Activated naive CD4-positive, alpha-beta T cell treated with anti-CD3 and anti-CD28 coated beads, Interleukin-2, amount 10 ng/mL, durations not matched to agents 7 days and 5 days (primary cell): Measurements from ENCODE around the gene TRIM43B.
"Not testable (repeated sequence)": the region's sequence is repeated elsewhere in the genome, so short reads cannot be mapped to it uniquely, and the experiment has no call there.

Experiments
- CTCF ChIA-PET: fragments of 350-600 bp; sonication (Branson Sonifier 250); formaldehyde crosslinking; loops from one replicate; lab custom pipeline; 2021; ENCODE audit warnings: antibody characterized with exemption; lab: Charles Lee
- DNase-seq: peaks from one replicate; pipeline ENCODE4 v3.0.0-alpha.2; 2020
- H3K27ac Mint-ChIP-seq: one replicate; pipeline ENCODE4 v1.8.0; 2021; ENCODE audit warnings: mild to moderate bottlenecking, moderate library complexity, mixed read lengths
- H3K27me3 Mint-ChIP-seq: one replicate; pipeline ENCODE4 v1.8.0; 2021; ENCODE audit warnings: mild to moderate bottlenecking, mixed read lengths
- H3K36me3 Mint-ChIP-seq: one replicate; pipeline ENCODE4 v1.8.0; 2021; ENCODE audit warnings: mixed read lengths
- H3K4me1 Mint-ChIP-seq: one replicate; pipeline ENCODE4 v1.8.0; 2021; ENCODE audit warnings: mixed read lengths
- H3K4me3 Mint-ChIP-seq: one replicate; pipeline ENCODE4 v1.8.0; 2021; ENCODE audit warnings: mild to moderate bottlenecking, moderate library complexity, mixed read lengths
- H3K9me3 Mint-ChIP-seq: one replicate; pipeline ENCODE4 v1.8.0; 2021; ENCODE audit warnings: mixed read lengths

The TRIM43B gene

DNA sequence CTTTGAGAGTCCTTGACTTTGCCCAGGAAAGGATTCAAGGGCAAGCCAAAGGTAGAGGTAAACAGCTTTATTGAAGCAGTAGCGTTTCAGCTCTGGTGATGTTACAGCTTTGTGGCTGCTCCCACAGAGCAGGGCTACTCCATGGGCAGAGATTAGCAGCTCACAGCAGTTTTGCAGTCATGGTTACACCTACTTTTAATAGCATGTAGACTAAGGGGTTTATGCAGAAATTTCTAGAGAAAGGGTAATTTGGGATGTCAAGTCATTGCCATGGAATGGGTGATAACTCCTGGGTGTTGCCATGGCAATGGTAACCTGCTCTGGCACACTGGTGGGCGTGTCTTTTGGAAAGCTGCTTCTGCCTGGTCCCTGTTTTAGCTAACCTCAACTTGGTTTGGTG, 18.0 kb downstream of the TRIM43B start:
- H3K4me1 Mint-ChIP-seq, H3K27me3 Mint-ChIP-seq, H3K9me3 Mint-ChIP-seq, CTCF ChIA-PET, H3K27ac Mint-ChIP-seq, H3K4me3 Mint-ChIP-seq, H3K36me3 Mint-ChIP-seq, DNase-seq: not testable (repeated sequence)

DNA sequence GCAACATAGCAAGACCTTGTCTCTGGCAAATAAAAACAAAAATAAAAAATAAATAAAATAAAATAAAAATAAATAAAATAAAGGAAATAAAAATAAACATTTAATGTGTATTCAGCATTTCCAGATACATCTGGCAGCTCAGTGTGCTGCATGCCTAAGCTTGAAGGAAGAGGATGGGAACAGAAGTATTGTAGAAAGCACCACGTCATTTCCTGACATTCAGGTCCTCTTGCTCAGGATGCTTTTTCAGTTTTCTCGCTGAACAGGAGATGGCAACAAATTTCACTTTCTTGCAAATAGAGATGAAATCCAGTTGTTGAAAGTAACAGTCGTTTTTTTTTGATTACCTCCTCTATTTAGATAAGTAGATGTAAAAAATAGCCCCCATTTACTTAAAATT, 21.3 kb downstream of the TRIM43B start:
- H3K9me3 Mint-ChIP-seq, H3K4me1 Mint-ChIP-seq, H3K27ac Mint-ChIP-seq, CTCF ChIA-PET, H3K27me3 Mint-ChIP-seq, H3K36me3 Mint-ChIP-seq, H3K4me3 Mint-ChIP-seq, DNase-seq: not testable (repeated sequence)

DNA sequence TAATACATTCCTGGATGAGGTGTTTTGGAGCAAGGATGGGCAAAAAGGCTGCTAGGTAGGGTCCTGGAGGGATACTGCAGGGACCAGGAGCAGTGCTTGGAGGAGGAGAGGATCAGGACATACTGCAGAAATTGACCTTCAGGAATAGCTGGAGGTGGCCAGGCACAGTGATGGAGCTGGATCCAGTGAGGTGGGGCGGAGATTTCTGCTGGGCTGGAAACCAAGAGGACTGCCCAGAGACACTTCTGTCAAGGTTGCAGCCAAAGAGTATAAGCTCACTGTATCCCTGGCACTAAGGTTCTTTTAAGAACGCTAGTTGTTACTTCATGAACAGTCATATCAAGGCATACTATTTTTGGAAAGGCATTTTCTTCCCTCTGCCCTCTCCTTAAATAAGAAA, 39.2 kb downstream of the TRIM43B start:
- H3K4me1 Mint-ChIP-seq, H3K9me3 Mint-ChIP-seq, CTCF ChIA-PET, DNase-seq, H3K36me3 Mint-ChIP-seq, H3K27ac Mint-ChIP-seq, H3K4me3 Mint-ChIP-seq, H3K27me3 Mint-ChIP-seq: not testable (repeated sequence)

DNA sequence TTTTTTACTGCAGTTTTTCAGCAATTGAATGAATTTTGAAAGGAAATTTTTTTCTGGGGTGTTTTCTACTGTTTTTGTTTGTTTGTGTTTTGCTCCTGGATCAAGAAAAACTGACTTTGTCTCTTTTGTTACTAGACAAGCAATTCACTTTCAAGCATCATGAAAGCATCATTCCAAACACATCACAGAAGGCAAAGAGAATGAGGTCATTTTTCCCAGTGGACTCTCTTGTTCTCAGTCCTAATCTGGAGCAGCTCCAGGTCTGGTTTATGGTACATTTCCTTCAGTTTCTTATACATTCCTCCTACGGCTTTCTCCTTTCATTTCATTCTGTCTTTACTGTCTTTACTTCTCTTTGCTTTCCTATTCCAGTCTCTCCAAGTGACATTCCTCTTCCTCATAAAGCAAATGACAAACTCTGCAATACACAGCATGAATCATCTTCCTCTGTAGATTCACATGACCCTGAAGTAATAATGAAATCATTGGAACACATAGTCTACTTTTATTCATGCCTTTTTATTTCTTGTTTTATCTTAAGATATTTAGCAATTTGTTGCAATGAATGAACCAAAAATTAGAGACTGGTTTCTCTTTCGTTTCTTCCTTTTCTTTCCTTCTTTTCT, 42.0 kb downstream of the TRIM43B start:
- H3K4me1 Mint-ChIP-seq, CTCF ChIA-PET, H3K27me3 Mint-ChIP-seq, DNase-seq, H3K36me3 Mint-ChIP-seq, H3K9me3 Mint-ChIP-seq, H3K27ac Mint-ChIP-seq, H3K4me3 Mint-ChIP-seq: not testable (repeated sequence)

DNA sequence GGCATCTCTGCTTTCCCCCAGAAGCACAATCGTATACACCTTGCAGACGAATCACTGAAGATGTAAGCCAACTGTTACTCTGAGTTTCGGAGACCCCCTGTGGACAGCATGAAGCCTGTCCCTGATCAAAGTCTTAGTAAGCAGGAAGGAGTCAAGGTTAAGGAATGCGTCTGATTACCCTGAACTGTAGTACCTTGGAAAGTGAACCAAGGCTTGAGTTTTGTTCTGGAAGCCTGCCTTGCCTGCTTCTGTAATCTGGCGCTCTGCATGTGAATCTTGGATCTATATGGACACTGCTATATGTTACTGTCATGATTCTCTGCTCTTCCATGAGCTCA, 48.7 kb downstream of the TRIM43B start:
- CTCF ChIA-PET, H3K4me1 Mint-ChIP-seq, H3K36me3 Mint-ChIP-seq, H3K27me3 Mint-ChIP-seq, H3K4me3 Mint-ChIP-seq, H3K9me3 Mint-ChIP-seq, H3K27ac Mint-ChIP-seq, DNase-seq: not testable (repeated sequence)

DNA sequence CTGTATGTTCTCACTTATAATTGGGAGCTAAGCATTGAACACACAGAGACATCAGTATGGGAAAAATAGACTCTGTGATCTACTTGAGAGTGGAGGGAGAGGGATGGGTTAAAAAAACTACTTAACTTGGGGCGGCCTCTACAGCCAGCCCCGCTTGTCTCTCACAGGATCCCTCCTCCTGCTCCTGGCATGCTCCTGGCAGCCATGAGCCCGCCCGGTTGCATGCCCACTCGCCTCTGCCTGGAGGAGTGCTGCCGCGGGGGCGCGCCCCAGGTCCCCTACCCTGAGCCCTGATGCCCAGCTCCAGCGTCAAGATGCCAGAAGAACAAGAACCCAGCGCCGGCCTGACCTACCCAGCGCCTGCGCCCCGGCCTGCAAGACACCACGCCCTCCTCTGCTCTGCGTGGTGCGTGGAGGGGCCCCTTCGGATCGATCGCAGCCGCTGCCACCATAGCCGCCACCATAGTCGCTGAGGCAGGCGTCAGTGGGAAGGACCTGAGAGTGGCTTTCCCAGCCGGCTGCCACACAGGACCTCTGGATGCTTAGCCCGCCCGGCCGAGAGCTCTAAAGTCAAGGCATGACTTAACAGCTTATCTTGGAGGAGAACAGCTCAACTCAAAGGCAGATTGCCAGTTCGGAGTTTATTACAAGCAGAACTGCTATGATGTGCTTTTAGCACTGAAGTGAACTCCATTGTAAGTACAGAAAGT, 49.2 kb downstream of the TRIM43B start:
- H3K9me3 Mint-ChIP-seq, H3K36me3 Mint-ChIP-seq, DNase-seq, H3K27ac Mint-ChIP-seq, CTCF ChIA-PET, H3K27me3 Mint-ChIP-seq, H3K4me3 Mint-ChIP-seq, H3K4me1 Mint-ChIP-seq: not testable (repeated sequence)

DNA sequence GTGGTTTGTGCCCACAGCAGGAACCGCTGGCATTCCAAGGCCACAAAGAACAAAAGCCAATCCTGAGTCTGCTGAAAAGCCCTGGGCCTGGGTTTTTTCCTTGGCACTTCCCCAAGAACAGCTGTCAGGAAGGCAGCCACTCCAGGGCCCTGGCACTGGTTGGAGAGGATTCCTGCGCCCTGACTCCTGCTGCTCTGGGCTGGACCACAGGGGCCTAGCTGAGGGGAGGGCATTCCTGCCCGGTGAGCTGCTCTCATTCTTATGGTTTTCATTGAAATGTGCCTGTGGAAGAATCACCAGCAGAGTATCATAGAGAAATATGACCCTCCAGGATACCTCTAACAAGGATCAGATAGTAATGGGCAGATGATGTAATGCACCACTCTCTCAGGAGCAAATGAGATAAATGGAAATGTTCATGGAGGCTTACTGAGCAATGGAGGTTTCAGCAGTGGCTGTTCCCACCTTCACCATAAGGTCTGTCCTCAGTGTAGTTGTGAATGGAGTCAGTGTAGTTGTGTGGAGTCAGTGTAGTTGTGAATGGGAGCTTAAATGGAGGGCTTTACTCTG, 50.0 kb downstream of the TRIM43B start:
- H3K9me3 Mint-ChIP-seq, DNase-seq, H3K4me3 Mint-ChIP-seq, H3K27me3 Mint-ChIP-seq, H3K4me1 Mint-ChIP-seq, H3K27ac Mint-ChIP-seq, CTCF ChIA-PET, H3K36me3 Mint-ChIP-seq: not testable (repeated sequence)

DNA sequence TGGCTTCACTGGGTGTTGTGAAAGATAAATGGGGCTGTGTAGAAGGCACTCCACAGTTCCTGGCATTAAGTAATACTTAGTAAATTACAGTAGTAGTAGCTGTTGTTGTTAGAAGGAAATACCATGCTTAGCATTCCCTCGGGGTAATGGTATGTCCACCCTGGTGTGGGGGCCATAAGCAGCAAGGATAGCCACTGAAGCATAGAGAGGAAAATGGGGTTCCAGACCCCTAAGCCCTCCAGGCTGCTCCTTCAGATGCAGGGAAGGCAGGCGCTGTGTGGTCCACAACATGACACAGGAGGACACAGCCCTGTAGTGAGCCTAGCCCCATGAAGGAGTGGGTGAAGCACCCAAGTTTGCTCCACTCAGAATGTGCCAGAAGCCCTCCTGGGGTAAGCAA, 50.6 kb downstream of the TRIM43B start:
- H3K4me1 Mint-ChIP-seq, H3K9me3 Mint-ChIP-seq, H3K27me3 Mint-ChIP-seq, DNase-seq, CTCF ChIA-PET, H3K27ac Mint-ChIP-seq, H3K36me3 Mint-ChIP-seq, H3K4me3 Mint-ChIP-seq: not testable (repeated sequence)

DNA sequence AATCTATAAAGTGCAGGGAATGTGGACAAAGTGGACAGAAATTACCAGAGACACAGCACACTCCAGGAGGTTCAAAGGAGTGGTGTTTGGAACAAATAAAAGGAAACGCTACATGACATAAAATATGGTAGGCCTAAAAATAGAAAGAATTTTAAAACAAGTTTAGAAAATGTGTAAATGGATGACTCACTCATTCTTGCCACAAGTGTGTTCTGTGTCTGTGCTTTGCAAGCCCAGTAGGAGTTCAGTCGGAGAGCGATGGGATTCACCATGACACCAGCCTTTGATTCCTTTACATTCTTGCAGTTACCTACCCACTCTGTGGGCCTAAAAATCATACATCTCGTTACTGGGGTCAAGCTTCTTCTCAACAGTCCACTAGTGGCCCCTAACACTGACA, 51.2 kb downstream of the TRIM43B start:
- H3K27ac Mint-ChIP-seq, H3K4me3 Mint-ChIP-seq, CTCF ChIA-PET, H3K36me3 Mint-ChIP-seq, H3K27me3 Mint-ChIP-seq, H3K4me1 Mint-ChIP-seq, DNase-seq, H3K9me3 Mint-ChIP-seq: not testable (repeated sequence)

DNA sequence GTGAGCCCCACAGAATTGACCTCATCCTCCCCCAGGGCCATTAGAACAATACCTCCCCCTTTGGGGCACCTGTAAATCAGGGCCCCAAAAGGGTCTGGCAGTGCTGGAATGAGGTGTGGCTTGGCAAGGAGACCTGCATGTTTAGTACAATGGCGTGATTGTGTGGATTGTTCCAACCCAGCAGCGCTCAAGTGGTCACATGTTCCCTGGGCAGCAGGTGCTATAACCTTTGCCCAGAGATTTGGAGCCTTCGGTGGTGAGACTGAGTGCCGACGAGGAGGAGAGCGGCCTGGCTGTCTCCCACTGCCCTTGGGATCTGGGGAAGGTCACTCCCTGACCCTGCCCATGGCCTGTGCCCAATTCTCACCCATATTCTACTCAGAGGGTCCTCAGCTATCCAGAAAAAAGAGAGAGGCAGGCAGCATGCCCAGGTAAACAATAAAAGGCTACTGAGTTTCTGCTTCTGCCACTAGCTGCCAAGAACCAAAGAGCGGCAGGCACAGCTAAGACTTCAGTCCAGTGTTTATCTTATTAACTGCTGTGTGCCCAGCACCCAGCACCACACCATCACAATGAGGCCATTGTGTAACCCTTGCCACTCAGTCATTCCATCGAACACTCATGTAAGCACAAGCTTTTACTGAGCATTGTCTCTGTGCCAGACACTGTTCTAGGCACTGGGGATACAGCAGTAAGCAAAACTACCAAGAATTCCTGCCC, 54.6 kb downstream of the TRIM43B start:
- CTCF ChIA-PET, H3K4me1 Mint-ChIP-seq, H3K27me3 Mint-ChIP-seq, H3K36me3 Mint-ChIP-seq, DNase-seq, H3K27ac Mint-ChIP-seq, H3K9me3 Mint-ChIP-seq, H3K4me3 Mint-ChIP-seq: not testable (repeated sequence)

DNA sequence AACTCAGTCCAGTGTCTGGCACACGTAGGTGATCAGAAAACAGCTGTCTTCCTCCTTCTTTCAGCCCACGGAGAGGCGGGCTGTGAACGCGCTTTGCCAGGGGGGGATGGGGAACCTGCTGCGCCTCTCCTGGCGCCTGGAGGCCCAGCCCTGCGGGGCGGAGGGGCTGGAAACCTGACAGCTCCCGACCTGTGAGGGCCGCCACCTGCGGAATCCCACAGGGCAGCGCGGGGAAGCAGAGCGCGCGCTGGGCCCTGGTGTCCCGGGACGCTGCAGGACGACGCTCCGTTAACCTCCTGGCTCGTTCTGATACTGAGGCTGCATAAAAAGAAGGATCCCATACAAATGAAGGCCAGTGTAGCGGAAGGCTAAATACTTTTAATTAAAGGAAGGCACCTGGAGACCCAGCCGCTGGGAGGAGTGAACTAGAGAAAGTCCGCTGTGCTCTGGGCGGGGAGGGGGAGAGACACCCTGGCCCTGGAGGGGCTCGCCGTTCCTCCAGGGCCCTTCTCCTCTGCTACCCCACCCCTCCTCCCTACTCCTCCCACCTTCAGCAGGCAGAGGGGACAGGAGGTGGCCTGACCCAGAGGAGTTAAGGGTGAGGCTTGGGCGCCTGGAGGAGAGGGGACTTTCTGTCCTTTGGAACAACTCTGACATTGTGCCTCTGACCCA, 57.2 kb downstream of the TRIM43B start:
- H3K27ac Mint-ChIP-seq, H3K4me1 Mint-ChIP-seq: not testable (repeated sequence)

More for the DNA sequence above, 57.2 kb downstream of the TRIM43B start:
- peaks cover 11% of the 10 kb centered on the region for H3K27me3 Mint-ChIP-seq
- CTCF ChIA-PET, H3K36me3 Mint-ChIP-seq, H3K9me3 Mint-ChIP-seq, DNase-seq, H3K4me3 Mint-ChIP-seq: not testable (repeated sequence)
